Measurements from ENCODE around the gene SEC23B. TPM values are rescaled to one million over a fixed set of nuclear protein-coding genes. Genes with fewer than 3 reads are reported as not detected.
A peak's percentile ranks its signal among the peaks of the same experiment; 100 is the strongest.

SEC23B gene
- total and polyA plus RNA-seq, 2 of the 13 experiments (the other 11 are each of a cell fraction or from before 2014, with no cell fraction given) = 114 to 120 TPM

- TF ChIP-seq TCF12 (IDR thresholded peaks at IDR 0.05) (no peak), TCF12 (CRISPR knock-in tag; IDR thresholded peaks at IDR 0.05) (no peak), HHEX (CRISPR knock-in tag; IDR thresholded peaks at IDR 0.05) (no peak)
Observed at GRCh38 chr20:18481596-18481995, 26.1 kb upstream of the SEC23B start (continued).

GRCh38 chr20:18488301-18488700 is 19.4 kb upstream of the SEC23B start:
- Histone ChIP-seq H3K4me2 (ENCODE audit: low read depth, low read length) (no peak overlapping the region), H3K36me3 (replicated peaks in 1 of 2; ENCODE audit: control insufficient read depth in 1 of 2, insufficient read depth in 2 of 2, low read length in 2 of 2) (peaks cover 27 to 77% of the 10 kb centered on the region in 2 experiments), H3K27me3 (ENCODE audit: control insufficient read depth in 1 of 2, insufficient read depth in 2 of 2, low read length in 2 of 2) (no peaks in the 10 kb centered on the region), H3K79me2 (ENCODE audit: insufficient read depth, low read length) (no peaks in the 10 kb centered on the region), H3K9me3 (ENCODE audit: low read length) (no peaks in the 10 kb centered on the region), H3K27ac (ENCODE audit: extremely low read length, insufficient read depth, low read length) (no peak overlapping the region), H3K4me3 (replicated peaks in 1 of 3; ENCODE audit: insufficient read depth in 1 of 3, low read depth in 2 of 3, low read length in 3 of 3) (no peak overlapping the region), H3K9ac (ENCODE audit: insufficient read depth, low read depth, low read length) (no peak overlapping the region), H2AFZ (ENCODE audit: low read length) (no peak overlapping the region), H4K20me1 (ENCODE audit: insufficient read depth, low read length) (no peaks in the 10 kb centered on the region), H3K4me1 (ENCODE audit: insufficient read depth, low read length) (no peaks in the 10 kb centered on the region)
- TF ChIP-seq ZNF121 (CRISPR knock-in tag; IDR thresholded peaks at IDR 0.05) = peak; percentile 64; the same call in 1 of the 2 replicates
- TF ChIP-seq EP300 (IDR thresholded peaks at IDR 0.05; ENCODE audit: low read depth in 2 of 2, low read length in 2 of 2) = no peak
- TF ChIP-seq EP300 (CRISPR knock-in tag; IDR thresholded peaks at IDR 0.05; ENCODE audit: borderline replicate concordance) = no peak
- no peak for TF ChIP-seq ZNF30 (CRISPR knock-in tag; IDR thresholded peaks at IDR 0.05)
- no peak for TF ChIP-seq NR2F1 (CRISPR knock-in tag; IDR thresholded peaks at IDR 0.05)
- TF ChIP-seq PAF1 (CRISPR knock-in tag; IDR thresholded peaks at IDR 0.05) = no peak
- TF ChIP-seq, protein P1, sequence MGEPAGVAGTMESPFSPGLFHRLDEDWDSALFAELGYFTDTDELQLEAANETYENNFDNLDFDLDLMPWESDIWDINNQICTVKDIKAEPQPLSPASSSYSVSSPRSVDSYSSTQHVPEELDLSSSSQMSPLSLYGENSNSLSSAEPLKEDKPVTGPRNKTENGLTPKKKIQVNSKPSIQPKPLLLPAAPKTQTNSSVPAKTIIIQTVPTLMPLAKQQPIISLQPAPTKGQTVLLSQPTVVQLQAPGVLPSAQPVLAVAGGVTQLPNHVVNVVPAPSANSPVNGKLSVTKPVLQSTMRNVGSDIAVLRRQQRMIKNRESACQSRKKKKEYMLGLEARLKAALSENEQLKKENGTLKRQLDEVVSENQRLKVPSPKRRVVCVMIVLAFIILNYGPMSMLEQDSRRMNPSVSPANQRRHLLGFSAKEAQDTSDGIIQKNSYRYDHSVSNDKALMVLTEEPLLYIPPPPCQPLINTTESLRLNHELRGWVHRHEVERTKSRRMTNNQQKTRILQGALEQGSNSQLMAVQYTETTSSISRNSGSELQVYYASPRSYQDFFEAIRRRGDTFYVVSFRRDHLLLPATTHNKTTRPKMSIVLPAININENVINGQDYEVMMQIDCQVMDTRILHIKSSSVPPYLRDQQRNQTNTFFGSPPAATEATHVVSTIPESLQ (CRISPR knock-in tag; conservative IDR thresholded peaks at IDR 0.05) = no peak
- TF ChIP-seq ZNF33B (CRISPR knock-in tag; IDR thresholded peaks at IDR 0.05) = no peak
- no peak for TF ChIP-seq SIN3A (IDR thresholded peaks at IDR 0.05; ENCODE audit: borderline replicate concordance, low read depth, low read length)
- ATAC-seq (no peak), DNase-seq (ENCODE audit: low spot score) (no peak), FAIRE-seq (no peak)
- 95% methylated on average over 3 of the region's 3 CpGs for WGBS (ENCODE audit: low lambda C conversion rate)
- intact Hi-C loops (cut with micrococcal nuclease; ENCODE audit: unreplicated experiment) = no loop called here
- ChIA-PET CTCF (ENCODE audit: low intra/inter-chr PET ratio, low total read pairs) (no interaction called here), POLR2A (no interaction called here)
- in situ Hi-C loops (cut with HindIII; ENCODE audit: extremely low pct_ligation_motif_present, low pct_unique_long_range_greater_than_20kb) = no loop called here
- no TSS peak for BruUV-seq (replicated peaks)
